Keratinocyte (primary cell): ENCODE measurements around the gene MYH7B. TPM values are rescaled to one million over a fixed set of nuclear protein-coding genes. Genes with fewer than 3 reads are reported as not detected.

ENCODE experiments used
- DNase-seq: peaks from one replicate; pipeline ENCODE4 v3.0.0-alpha.2; 2011; ENCODE audit warnings: low read depth, missing footprints, low spot score
- FAIRE-seq: peaks from 2 replicates; lab custom pipeline; 2011; peaks lifted over from hg19 to GRCh38; lab: Jason Lieb, UNC
- H2AFZ ChIP-seq: 2 replicates; pipeline ENCODE4 v1.6.0; 2012; ENCODE audit warnings: low read length, control low read depth, inconsistent platforms; ENCODE audit not compliant: control insufficient read depth
- H3K27ac ChIP-seq: 2 replicates; pipeline ENCODE4 v1.5.1; 2011; ENCODE audit warnings: low read length; ENCODE audit not compliant: control insufficient read depth, insufficient read depth
- H3K27me3 ChIP-seq: 3 replicates; pipeline ENCODE4 v1.6.0; 2011; ENCODE audit warnings: low read length; ENCODE audit not compliant: control insufficient read depth, insufficient read depth; ENCODE audit errors: extremely low read depth
- H3K36me3 ChIP-seq, 2 experiments: 2 replicates in 1 of 2; 3 replicates in 1 of 2; pipeline ENCODE4 v1.5.1; 2011; ENCODE audit warnings: low read length in 2 of 2, mild to moderate bottlenecking in 1 of 2; ENCODE audit not compliant: control insufficient read depth in 2 of 2, insufficient read depth in 2 of 2; ENCODE audit errors: extremely low read depth in 1 of 2
- H3K4me1 ChIP-seq: 3 replicates; pipeline ENCODE4 v1.5.1; 2011; ENCODE audit warnings: low read length; ENCODE audit not compliant: control insufficient read depth, insufficient read depth; ENCODE audit errors: extremely low read depth
- H3K4me2 ChIP-seq: 3 replicates; pipeline ENCODE4 v1.6.0; 2011; ENCODE audit warnings: low read depth, low read length; ENCODE audit not compliant: control insufficient read depth, insufficient read depth; ENCODE audit errors: extremely low read depth
- H3K4me3 ChIP-seq, 3 experiments: fragments of 200-600 bp in 1 of 3; sonication (generic) in 1 of 3; 2 replicates in 2 of 3; 3 replicates in 1 of 3; pipeline ENCODE4 v1.5.1; 2011 to 2016; ENCODE audit warnings: low read length in 3 of 3, mild to moderate bottlenecking in 3 of 3, control low read depth in 2 of 3, inconsistent platforms in 1 of 3, low read depth in 1 of 3, mixed read lengths in 1 of 3, mixed run types in 1 of 3, moderate library complexity in 1 of 3; ENCODE audit not compliant: control insufficient read depth in 2 of 3, insufficient read depth in 2 of 3; ENCODE audit errors: extremely low read depth in 1 of 3
- H3K79me2 ChIP-seq: 2 replicates; pipeline ENCODE4 v1.6.0; 2012; ENCODE audit warnings: low read length; ENCODE audit not compliant: control insufficient read depth, insufficient read depth
- H3K9ac ChIP-seq: 3 replicates; pipeline ENCODE4 v1.6.0; 2011; ENCODE audit warnings: low read length; ENCODE audit not compliant: control insufficient read depth, insufficient read depth; ENCODE audit errors: extremely low read depth
- H3K9me1 ChIP-seq: 3 replicates; pipeline ENCODE4 v1.6.0; 2011; ENCODE audit warnings: low read length; ENCODE audit not compliant: control insufficient read depth, insufficient read depth; ENCODE audit errors: extremely low read depth
- H3K9me3 ChIP-seq: 2 replicates; pipeline ENCODE4 v1.5.1; 2012; ENCODE audit warnings: low read depth, low read length; ENCODE audit not compliant: control insufficient read depth
- H4K20me1 ChIP-seq: 3 replicates; pipeline ENCODE4 v1.6.0; 2011; ENCODE audit warnings: low read length; ENCODE audit not compliant: control insufficient read depth, insufficient read depth; ENCODE audit errors: extremely low read depth
- EZH2 ChIP-seq: IDR thresholded peaks from one replicate; pipeline ENCODE4 v1.6.1; 2012; ENCODE audit warnings: inconsistent platforms, mild to moderate bottlenecking, low read length, moderate library complexity
- dilution Hi-C: fragments of 300-500 bp; cut with MboI; formaldehyde crosslinking; loops from one replicate; pipeline ENCODE4 v1.7.0; 2020; ENCODE audit warnings: low sequenced_read_pairs; ENCODE audit not compliant: extremely low pct_ligation_motif_present
- polyA plus RNA-seq, 5 experiments: library from polyadenylated mRNA; depleted of rRNA in 3 of 5; stranded (reverse) in 3 of 5; stranded (forward) in 1 of 5; unstranded in 1 of 5; fragments of >200 nt; gene quantifications; 1 replicate in 1 of 5; 2 replicates in 3 of 5; 3 replicates in 1 of 5; pipeline versions ENCODE4 v1.2.1 to v1.2.3, GENCODE V29; 2011 to 2012; ENCODE audit warnings: missing spikeins in 2 of 5, low read depth in 1 of 5, low replicate concordance in 1 of 5
- TF ChIP-seq, protein P1 (sequence below), 3 experiments: IDR thresholded peaks in 1 of 3; conservative IDR thresholded peaks in 1 of 3; optimal IDR thresholded peaks in 1 of 3; 2 replicates in 2 of 3; 3 replicates in 1 of 3; pipeline versions ENCODE3 to v1.5.1; 2011; ENCODE audit warnings: low read length in 3 of 3, mild to moderate bottlenecking in 3 of 3, moderate library complexity in 2 of 3, control low read depth in 1 of 3, inconsistent platforms in 1 of 3; ENCODE audit not compliant: insufficient read depth in 2 of 3; ENCODE audit errors: extremely low read depth in 1 of 3

Gene MYH7B
- polyA plus RNA-seq, 1 donor (not counting 4 experiments of a cell fraction or from before 2014, with no cell fraction given): 0.01 TPM

DNA sequence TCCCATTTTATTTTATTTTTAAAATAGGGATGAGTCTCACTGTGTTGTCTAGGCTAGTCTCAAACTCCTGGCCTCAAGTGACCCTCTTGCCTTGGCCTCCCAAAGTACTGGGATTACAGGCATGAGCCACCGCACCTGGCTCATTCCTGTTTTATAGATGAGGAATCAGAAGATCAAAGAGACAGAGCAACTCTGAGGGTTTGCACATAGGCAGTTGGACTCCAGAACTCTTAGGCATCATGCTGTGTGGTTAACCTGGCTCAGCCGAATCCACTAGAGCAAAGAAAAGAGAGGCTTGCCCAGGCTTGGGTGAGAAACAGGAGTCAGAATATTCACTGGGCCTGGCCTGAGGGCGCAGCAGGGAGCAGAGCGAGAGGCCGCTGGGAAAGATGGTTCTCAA lies 9.4 kb downstream of the MYH7B start:
- no peak overlapping the region for H3K9ac ChIP-seq
- no peaks in the 10 kb centered on the region for H3K36me3 ChIP-seq
- H3K9me3 ChIP-seq: no peaks in the 10 kb centered on the region
- no peaks in the 10 kb centered on the region for H3K9me1 ChIP-seq
- no peak overlapping the region for H3K4me3 ChIP-seq
- H3K27ac ChIP-seq: no peak overlapping the region
- H2AFZ ChIP-seq: no peak overlapping the region
- no peaks in the 10 kb centered on the region for H3K79me2 ChIP-seq
- FAIRE-seq (no peak), DNase-seq (no peak)
- no peaks in the 10 kb centered on the region for H4K20me1 ChIP-seq
- no peak overlapping the region for H3K4me2 ChIP-seq
- no peak for TF ChIP-seq EZH2
- TF ChIP-seq, protein P1, sequence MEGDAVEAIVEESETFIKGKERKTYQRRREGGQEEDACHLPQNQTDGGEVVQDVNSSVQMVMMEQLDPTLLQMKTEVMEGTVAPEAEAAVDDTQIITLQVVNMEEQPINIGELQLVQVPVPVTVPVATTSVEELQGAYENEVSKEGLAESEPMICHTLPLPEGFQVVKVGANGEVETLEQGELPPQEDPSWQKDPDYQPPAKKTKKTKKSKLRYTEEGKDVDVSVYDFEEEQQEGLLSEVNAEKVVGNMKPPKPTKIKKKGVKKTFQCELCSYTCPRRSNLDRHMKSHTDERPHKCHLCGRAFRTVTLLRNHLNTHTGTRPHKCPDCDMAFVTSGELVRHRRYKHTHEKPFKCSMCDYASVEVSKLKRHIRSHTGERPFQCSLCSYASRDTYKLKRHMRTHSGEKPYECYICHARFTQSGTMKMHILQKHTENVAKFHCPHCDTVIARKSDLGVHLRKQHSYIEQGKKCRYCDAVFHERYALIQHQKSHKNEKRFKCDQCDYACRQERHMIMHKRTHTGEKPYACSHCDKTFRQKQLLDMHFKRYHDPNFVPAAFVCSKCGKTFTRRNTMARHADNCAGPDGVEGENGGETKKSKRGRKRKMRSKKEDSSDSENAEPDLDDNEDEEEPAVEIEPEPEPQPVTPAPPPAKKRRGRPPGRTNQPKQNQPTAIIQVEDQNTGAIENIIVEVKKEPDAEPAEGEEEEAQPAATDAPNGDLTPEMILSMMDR (optimal IDR thresholded peaks at IDR 0.05 in 1 of 3, IDR thresholded peaks at IDR 0.05 in 1 of 3, conservative IDR thresholded peaks at IDR 0.05 in 1 of 3; ENCODE audit: extremely low read depth in 1 of 3, insufficient read depth in 2 of 3, low read length in 3 of 3): no peak
- no peaks in the 10 kb centered on the region for H3K27me3 ChIP-seq
- H3K4me1 ChIP-seq: peaks cover 4% of the 10 kb centered on the region
- dilution Hi-C loops: no loop called here

GRCh38 chr20:34967421-34967820 lies 11.8 kb downstream of the MYH7B start:
- H3K9me3 ChIP-seq: no peaks in the 10 kb centered on the region
- no peaks in the 10 kb centered on the region for H3K27me3 ChIP-seq
- no peak for FAIRE-seq
- H3K27ac ChIP-seq: no peak overlapping the region
- H3K4me3 ChIP-seq: no peak overlapping the region
- peaks cover 4% of the 10 kb centered on the region for H3K4me1 ChIP-seq
- H3K36me3 ChIP-seq: no peaks in the 10 kb centered on the region
- no peak overlapping the region for H2AFZ ChIP-seq
- H3K79me2 ChIP-seq: no peaks in the 10 kb centered on the region
- H4K20me1 ChIP-seq: no peaks in the 10 kb centered on the region
- TF ChIP-seq EZH2: no peak
- TF ChIP-seq, protein P1 (optimal IDR thresholded peaks at IDR 0.05 in 1 of 3, IDR thresholded peaks at IDR 0.05 in 1 of 3, conservative IDR thresholded peaks at IDR 0.05 in 1 of 3; ENCODE audit: extremely low read depth in 1 of 3, insufficient read depth in 2 of 3, low read length in 3 of 3): no peak
- no peak overlapping the region for H3K4me2 ChIP-seq
- dilution Hi-C loops: no loop called here
- H3K9me1 ChIP-seq: no peaks in the 10 kb centered on the region
- H3K9ac ChIP-seq: no peak overlapping the region
- DNase-seq: no peak
